Pons (tissue), 1 donor: ENCODE data around the gene GIT1.

ENCODE experiments used
- DNase-seq: peaks from one replicate; pipeline ENCODE4 v3.0.0-alpha.2; 2016; ENCODE audit warnings: low spot score

Gene GIT1

GRCh38 chr17:29579866-29580771 is 9.3 kb downstream of the GIT1 start:
- peak; percentile 92 for DNase-seq

GRCh38 chr17:29578626-29579485 is 10.6 kb downstream of the GIT1 start:
- DNase-seq: no peak

DNA sequence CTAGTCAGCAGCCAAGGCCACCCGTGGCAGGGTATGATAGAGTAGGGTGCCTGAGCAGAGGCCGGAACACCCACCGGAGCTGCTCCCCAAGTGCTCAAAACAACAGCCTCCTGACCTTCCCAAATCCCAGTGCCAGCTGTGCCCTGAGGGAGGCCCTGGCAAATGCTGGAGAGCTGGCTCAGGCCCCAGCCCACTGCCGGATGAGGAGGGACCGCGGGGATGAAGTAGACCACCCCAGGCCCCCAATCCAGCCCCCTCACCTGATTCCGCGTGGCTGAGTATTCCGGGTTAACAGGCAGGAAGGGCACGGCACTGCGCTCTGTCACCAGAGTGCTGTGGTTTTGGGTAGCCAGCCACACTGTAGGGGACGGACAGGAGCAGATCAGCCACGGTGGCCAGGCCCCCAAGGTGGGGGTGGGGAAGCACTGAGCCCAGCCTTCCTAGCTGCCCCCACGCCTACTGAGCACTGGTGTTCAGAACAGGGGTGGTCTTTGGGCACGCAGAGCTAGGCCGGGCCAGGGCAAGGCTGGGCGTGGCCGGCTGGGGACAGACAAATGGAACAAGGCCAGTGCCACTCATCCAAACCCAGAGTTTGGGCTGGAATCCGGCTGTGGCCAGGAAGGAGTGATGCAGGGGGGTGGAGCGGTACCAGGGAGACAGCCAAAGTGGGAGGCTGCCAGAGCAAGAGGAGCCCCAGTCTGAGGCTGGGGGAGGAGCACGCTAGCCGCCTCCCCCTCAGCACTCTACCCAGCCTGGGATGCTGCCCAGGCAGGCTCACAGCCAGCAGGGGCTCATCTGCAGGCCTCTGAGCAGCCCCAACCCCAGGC is 11.8 kb downstream of the GIT1 start:
- DNase-seq: no peak

- no peak for DNase-seq
Observed at GRCh38 chr17:29577001-29577370, 12.5 kb downstream of the GIT1 start.

DNA sequence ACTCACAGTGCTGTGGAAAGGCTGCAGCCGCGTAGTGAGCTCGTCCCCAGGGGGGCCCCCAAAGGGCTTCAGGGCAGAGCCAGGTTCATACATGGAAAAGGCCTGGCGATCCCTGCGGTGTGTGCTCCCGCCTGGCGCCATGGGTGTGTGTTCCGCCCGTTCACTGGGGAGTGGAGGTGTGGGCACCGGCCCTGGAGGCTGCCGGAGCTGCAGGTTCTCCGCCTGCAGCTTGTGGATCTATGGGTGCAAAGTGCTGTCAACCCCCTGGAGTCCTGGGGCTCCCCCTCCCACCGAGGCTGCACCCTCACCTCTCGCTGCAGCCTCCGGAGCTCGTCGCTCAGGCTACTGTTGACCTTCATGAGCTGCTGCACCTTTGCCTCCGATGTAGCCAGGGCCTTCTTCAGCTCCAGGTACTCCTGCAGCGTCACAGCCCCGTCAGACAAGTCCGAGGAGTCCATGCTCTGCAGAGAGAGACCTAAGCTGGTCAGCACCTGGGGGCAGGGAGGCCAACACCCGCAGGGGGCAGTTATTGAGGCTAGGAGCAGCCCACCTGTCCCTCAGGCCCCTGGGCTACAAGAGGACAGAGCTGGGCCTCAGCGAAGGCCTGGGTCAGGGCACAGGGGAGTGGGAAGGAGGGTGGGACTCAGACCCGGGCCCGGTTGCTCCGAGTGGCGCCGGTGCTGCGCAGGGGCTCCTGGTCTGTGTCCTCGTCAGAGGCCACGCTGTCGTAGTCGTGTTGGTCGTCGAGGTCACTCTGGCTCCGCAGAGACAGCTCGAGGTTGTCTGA is 13.0 kb downstream of the GIT1 start:
- DNase-seq: no peak

DNA sequence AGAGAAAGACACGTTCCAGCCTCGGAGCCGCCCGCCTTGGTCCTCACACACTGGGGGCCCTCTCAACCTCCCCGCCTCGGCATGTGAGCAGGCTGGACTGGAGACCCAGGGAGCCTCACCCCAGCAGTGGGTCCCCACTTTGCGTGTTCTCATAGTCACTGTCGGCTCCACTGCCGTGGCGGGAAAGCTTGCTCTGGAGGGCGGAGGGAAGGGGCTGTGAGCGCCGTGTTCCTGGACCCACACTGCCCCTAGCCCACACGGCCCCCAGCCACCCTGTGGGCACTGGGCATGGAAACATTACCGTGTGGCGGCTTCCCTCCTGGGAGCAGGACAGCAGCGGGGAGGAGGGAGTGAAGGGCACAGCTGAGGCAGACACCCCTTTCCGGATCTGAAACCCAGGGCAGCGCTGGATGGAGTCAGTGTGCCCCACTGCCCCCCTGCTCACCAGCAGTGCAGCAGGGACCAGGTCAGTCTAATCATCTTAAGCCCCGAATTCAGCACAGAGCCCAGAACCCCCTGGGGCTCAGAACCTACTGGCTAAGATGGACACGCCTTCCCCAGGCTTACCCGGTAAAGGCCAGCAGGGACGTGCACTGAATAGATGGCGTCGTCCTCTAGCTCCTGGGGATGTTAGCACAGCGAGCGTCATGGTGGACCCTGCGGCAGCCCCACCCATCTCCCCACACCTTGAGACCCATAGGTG is 13.8 kb downstream of the GIT1 start:
- no peak for DNase-seq

DNA sequence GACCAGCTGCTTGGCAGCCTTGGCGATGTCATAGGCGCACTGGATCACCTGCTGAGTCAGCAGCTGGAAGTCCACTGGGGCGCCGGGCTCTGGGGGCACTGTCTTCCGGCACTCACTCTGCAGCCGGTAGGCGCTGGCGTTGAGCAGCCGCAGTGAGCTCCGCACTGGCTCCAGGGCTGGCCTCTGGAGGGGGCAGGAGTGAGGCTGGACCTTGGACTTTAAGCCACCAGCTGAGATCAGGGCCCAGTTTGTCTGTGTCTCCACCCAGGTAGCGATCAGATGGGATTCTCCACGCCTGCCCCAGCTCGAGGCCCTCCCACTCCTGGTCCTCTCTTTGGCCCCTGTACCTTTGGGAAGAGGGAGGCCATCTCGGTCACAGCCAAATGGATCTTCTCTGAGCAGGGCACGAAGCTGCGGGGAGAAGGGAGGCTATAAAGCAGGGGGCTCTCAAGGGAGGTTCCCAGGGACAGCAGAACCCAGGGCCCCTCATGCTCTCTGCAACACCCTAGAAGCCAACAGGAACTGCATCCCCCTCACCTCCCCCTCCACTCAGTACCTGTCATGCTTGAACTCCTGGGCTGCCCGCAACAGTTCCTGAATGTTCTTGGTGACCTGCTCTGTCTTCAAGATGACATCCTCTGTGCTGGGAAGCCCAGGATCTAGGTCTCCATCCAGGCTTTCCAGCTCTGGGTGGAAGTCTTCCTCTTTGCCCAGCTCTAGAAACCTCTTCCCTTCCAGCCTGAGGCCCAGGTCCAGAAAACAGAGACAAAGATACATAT is 14.5 kb downstream of the GIT1 start:
- DNase-seq: no peak

- no peak for DNase-seq
Observed at GRCh38 chr17:29573871-29574731, 15.3 kb downstream of the GIT1 start.

- DNase-seq: no peak
Observed at GRCh38 chr17:29573558-29573869, 15.9 kb downstream of the GIT1 start.

- no peak for DNase-seq
Observed at GRCh38 chr17:29572691-29573557, 16.5 kb downstream of the GIT1 start.

DNA sequence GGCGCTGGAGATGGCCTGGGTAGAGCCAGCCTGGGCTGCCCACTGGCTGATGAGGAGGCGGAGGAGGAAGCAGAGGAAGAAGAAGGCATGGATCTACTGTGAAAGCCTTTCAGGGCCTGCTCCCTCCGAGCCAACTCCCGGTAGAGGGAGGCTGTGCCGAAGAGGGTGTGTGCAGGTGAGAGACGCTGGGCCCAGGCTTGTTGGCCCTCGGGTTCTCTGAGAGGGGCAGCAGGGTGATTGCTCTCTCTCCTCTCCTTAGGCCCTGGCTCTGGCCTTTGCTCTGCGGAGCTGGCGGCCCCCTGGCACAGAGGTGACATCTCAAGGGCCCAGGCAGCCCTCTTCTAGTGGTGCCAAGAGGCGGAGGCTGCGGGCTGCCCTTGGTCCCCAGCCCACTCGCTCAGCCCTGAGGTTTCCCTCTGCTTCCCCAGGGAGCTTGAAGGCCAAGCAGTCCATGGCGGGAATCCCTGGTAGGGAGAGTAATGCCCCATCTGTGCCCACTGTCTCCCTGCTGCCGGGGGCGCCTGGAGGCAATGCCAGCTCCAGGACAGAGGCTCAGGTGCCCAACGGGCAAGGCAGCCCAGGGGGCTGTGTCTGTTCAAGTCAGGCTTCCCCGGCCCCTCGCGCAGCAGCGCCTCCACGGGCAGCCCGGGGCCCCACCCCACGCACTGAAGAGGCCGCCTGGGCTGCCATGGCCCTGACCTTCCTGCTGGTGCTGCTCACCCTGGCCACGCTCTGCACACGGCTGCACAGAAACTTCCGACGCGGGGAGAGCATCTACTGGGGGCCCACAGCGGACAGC is 17.4 kb downstream of the GIT1 start:
- DNase-seq: no peak

GRCh38 chr17:29571486-29571882 is 18.0 kb downstream of the GIT1 start:
- DNase-seq: no peak

GRCh38 chr17:29570521-29570920 is 18.9 kb downstream of the GIT1 start:
- no peak for DNase-seq

DNA sequence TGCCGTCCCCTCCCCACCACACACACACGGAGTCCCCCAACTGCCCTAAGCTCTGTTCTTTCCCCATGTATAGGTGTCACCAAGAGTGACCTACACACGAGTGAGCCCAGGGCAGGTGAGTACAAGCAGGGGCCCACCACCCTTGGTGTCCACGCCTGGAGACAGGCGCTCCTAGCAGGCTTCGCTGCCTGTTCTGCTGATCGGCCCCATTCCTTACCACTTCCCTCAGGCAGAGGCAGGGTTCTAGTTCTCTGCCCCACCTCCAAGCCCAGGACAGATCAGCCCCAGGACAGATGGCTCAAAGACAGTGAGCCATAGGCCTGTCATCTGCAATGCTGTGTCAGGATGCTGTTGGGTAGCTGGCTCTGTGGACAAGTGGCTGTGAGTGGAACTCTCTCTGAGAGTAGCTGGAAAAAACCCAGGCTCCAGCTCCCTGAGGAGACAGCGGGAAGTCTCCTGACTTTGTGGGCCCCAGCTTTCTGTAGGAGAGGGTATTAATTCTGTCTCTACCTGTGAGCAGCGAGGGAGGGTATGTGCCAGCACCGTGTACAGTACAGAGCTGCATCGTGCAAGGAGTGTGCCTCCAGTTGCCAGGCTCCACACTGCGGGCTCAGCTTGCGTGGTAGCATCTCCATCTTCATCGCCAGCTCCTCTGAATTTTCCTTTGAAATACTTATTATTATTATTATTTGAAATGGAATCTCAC is 20.1 kb downstream of the GIT1 start:
- no peak for DNase-seq

DNA sequence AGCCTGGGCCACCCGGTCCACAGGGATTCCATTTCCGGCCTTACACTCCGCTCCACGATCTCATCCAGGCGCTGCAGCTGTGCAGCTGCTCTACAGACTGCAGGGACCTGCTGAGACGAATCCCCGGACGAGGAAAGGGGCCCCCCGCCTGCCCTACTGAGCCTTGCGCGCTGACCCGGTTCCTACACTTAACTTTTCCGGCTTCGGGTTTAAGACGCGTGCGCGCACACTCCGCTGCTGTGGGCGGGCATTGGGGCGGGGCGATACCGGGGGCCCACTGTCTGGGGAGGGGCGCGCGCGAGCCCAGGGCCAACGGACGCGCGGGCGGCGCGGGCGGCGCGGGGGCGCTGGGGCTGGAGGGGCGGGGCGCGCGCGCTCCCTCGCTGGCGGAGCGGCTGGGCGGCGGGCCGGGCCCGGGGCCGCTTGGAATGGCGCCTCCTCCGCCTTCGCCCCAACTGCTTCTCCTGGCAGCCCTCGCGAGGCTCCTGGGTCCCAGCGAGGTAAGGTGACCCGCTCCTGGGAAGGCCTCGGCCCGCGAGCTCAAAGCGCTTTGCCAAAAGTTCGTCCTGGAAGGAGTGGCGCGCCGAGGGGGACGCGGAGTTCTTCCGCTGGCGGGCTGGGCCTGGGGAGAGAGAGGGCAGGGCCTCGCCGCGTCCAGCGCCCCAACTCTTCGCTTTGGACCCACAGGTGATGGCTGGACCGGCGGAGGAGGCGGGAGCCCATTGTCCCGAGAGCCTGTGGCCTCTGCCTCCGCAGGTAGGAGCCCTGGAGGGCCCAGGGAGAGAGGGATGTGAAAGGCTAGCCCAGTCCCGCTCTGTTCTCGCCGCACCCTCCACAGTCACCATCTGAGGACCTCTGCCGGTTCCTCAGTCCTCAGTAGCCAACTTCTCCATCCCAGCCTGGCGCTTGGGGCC is 20.9 kb downstream of the GIT1 start, which contains the start of gene TP53I13:
TP53I13 (plus strand) TSS at position 371 of the 914 bp plus-strand sequence; CDS start at position 429, 58 bp downstream.
- no peak for DNase-seq
